ENCODE measurements around the gene DPEP1.

DPEP1 gene

DNA sequence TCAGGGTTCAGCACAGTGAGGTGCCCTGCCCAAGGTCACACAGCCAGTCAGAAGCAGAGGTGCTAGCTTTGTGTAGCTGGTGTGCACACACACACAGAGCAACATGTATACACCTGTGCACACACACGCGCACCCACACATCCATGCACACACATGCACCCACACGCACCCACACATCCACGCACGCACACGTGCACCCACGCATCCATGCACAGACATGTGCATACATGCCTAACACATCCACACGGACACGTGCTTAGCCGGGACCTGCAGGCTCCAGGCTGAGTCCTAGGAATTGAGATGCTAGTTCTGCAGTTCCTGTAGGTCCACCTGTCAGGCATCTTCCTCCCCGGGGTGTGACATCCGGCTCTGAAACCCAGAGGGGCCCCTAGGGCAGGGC, 13.0 kb upstream of the DPEP1 start:
- DNase-seq, result no peak

DNA sequence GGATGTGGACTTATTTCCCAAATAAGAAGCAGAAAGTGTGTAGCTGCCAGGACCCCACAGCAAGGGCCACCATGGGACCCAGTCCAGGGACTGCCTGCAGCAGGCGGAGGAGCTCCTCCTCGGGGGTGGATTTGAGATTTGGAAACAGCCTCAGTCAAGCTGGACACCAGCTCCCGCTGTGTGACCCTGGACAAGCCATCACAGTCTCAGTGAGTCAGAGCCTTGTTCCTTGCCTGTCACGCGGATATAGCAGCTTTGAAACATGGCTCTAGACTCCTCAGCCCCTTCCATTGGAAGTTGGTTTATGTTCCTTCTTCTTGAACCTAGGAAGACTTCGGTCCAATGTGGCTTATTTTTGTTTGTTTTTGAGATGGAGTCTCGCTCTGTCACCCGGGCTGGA, 12.5 kb upstream of the DPEP1 start:
- DNase-seq, result no peak

GRCh38 chr16:89601906-89602272, 11.6 kb upstream of the DPEP1 start:
- no peak for DNase-seq

GRCh38 chr16:89602273-89602951, 11.0 kb upstream of the DPEP1 start:
- DNase-seq, result peak; percentile 26

- no peak for DNase-seq
Observed at GRCh38 chr16:89602952-89603590, 10.4 kb upstream of the DPEP1 start.

- DNase-seq, result no peak
Observed at GRCh38 chr16:89604764-89605163, 8.7 kb upstream of the DPEP1 start.

- DNase-seq, result no peak
Observed at GRCh38 chr16:89605186-89605970, 8.1 kb upstream of the DPEP1 start.

DNA sequence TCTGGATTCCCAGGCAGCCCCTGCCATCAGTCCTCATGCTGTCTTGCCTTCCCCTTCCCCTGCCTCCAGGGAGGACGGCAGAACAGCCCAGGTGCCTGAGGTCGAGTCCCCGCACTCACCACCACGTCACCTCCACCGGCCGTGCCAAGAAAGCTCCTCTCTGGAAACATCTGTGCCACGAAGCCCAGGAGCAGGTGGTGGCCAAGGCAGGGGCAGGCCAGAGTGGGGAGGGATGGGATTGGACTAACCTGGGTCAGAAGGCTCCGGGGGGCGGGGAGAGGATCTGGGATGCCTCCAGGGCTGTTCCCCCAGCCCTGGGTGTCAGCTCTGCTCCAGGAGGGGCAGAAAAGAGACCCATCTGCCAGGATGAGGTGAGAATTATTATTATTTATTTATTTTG, 7.4 kb upstream of the DPEP1 start:
- DNase-seq, result no peak

DNA sequence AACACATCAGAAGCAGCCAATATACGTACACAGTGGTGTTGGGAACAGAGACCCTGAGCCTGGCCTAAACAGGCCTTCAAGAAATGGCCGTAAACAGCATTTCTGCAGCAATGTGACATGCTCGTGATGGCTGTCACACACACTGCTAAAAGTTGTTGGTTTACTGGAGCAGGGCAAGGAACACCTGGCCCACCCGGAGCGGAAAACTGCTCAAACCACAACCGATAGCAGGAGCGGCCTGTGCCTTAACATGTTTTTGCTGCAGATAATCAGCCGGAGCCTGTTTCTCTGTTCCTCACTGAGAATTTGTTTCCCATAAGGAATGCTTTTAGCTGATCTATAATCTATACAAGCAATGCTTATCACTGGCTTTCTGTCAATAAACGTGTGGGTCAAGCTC, 6.0 kb upstream of the DPEP1 start:
- no peak for DNase-seq

DNA sequence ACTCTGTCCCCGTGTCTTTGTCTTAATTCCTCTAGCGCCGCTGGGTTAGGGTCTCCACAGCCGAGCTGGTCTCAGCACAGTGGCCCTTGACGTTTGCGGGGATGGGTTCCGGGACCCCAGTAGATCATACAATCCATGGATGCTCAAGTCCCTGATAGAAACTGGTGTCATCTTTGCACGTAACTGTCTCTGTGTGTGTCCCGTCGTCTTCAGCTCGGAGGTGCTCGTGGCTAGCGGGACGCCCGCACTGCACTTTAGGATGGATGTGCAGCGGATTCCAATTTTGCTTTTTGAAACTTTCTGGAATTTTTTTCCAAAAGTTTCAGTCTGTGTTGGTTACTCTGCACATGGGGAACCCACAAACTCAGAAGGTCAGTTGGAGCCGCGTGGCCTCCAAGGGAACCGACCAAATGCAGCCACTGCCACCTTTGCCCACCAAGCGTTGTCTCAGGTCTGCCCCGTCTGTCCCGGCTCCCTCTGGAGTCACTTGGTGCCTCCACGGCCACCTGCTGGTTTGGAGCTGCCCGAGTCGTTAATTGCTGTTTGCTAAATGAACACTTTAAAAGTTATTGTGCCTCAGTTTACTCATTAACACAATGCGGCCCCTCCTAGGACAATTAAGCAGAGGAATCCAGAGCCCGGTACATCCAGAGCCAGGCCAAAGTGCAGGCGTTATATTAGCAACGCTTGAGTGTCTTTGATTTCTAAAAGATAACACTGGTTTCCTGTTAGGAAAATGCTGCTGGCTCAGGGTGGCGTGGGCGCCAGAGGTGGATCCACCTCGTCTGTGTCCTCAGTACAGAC, 5.3 kb upstream of the DPEP1 start:
- DNase-seq, result no peak

DNA sequence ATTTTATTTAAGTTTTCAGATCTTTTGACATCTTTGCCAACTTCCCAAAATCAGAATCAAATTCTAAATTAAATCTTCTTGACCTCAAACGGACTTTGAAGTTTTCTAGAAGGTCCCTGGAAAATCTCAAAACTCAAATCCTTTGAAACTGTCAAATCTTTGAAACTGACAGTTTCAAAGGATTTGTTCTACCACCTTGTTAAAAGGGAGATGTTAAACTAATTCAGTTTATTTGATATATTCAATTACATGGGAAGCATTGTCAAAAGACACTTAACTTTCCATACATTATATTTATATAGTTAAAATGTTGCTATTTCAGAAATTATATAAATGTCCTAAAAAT, 3.4 kb upstream of the DPEP1 start:
- no peak for DNase-seq

GRCh38 chr16:89612415-89613166, 851 bp upstream of the DPEP1 start:
- DNase-seq, result no peak

DNA sequence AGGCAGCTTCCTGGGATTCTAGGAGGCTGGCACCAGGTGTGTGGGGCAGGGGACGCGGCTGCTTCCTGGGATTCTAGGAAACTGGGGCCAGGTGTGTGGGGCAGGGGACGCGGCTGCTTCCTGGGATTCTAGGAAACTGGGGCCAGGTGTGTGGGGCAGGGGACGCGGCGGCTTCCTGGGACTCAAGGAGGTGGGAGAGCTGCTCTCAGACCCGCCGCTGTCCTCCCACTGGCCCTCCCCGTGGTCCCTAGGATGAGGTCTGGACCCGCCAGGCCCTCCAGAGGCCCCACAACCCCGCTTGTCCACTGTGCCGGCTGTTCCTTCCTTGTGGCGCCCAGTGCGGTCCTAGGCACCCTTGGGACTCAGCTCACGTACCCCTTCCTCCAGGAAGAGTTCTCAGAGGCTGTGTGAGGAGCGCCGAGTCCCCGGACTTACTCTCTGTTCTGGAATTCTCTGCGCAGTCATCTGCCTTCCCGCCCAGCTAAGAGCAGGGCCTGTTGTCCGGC, 565 bp downstream of the DPEP1 start:
- DNase-seq, result no peak

- DNase-seq, result no peak
Observed at GRCh38 chr16:89615176-89615575, 1.7 kb downstream of the DPEP1 start.

DNA sequence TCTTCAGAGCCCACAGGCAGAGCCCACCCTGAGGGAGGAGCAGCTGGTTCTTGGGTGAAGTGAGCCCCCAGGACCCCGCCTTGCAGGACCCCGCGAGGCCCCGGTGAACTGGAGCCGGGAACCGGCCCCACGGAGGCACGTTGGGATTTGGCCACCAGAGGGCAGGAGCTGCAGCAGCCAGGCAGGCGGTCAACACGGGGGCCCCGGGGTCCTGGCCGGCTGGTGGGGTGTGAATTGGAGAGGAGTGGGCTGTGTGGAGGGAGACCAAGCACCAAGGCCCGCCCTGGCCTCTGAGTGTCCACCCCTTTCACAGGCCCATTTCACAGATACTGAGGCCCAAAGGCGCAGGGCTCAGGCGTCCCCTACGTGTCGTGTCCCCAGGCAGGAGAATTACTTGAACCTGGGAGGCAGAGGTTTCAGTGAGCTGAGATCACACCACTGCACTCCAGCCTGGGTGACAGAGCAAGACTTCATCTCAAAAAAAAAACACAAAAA, 2.2 kb downstream of the DPEP1 start:
- DNase-seq, result no peak

DNA sequence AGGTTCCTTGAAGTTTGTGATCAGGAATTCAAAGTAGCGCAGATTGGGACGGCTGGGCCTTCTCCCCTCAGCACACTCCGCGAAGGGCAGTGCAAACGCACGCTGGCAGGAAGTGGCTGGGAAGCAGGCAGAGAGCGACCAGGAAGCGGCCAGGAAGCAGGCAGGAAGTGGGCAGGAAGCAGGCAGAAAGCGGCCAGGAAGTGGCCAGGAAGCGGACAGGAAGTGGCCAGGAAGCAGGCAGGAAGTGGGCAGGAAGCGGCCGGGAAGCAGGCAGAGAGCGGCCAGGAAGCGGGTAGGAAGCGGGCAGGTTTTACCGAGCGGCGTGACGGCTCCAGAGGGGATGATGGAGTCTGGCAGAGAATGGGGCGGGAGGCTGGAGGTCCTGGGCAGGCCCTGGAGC, 3.2 kb downstream of the DPEP1 start:
- DNase-seq, result no peak

GRCh38 chr16:89617036-89617435, 3.6 kb downstream of the DPEP1 start:
- no peak for DNase-seq

DNA sequence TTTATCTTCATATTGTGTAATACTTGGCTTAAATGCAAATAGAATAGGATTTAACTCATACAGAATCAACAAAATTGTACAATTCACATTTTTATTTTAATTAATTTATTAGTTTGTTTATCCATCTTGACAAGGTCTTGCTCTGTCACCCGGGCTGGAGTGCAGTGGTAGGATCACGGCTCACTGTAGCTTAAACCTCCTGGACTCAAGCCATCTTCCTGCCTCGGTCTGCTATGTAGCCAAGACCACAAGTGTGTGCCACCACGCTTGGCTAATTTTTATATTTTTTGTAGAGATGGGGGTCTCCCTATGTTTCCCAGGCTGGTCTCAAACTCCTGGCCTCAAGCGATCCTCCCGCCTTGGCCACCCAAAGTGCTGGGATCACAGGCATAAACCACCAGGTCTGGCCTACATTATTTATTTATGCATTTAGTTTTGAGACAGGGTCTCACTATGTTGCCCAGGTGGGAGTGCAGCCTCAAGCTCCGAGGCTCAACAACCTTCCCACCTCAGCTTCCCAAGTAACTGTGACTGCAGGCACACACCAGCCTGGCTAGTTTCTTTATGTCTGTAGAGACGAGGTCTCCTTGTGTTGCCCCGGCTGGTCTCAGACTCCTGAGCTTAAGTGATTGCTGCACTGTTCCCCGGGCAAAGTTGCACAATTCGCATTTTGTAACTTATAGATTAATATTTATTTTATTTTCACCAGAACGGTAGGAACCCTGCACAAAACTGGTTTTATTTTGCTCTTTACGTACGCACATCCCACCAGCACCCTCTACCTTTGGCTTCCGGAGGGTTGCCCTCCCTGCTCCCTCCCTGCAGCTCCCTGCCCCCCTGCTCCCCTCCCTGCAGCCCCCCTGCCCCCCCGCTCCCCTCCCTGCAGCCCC, 4.9 kb downstream of the DPEP1 start:
- DNase-seq, result no peak

GRCh38 chr16:89619840-89620239, 6.4 kb downstream of the DPEP1 start:
- DNase-seq, result no peak

DNA sequence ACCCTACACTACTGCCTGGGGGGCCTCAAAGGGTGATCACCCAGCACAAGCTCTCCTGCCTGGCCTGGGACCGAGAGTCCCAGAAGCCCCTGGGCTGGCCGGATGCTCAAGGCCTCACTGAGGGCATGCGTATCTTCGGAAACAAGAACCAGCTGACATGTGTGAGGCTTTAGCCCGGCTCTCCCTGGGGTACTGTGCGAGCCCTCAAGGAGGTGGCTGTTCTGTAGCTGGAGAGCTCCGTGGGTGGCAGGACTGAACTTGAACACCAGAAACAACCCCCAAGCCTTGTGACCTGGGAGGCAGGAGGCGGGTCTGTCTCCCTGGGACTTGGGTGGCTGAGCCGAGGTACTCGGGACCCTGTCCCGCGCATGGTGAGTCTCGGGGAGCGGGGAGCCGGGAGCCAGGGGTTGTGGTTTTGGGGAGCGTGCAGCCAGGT, 7.0 kb downstream of the DPEP1 start:
- DNase-seq, result no peak

GRCh38 chr16:89621136-89621697, 7.8 kb downstream of the DPEP1 start:
- no peak for DNase-seq

Measured in NK-92 treated with Interleukin-12 subunit alpha and Interleukin-12 subunit beta, amount 100 ng/mL, for 24 hours (cell line).